ENCODE measurements around the gene RAB28. TPM values are rescaled to one million over a fixed set of nuclear protein-coding genes. Genes with fewer than 3 reads are reported as not detected.

The RAB28 gene
- total RNA-seq = 1 to 10 TPM; 3.9 to 8.0 (median 6.7) TPM

- ATAC-seq = peak; percentile 96
- H3K9me3 ChIP-seq = no peaks in the 10 kb centered on the region
- peaks cover 0 to 9% (median 0%) of the 10 kb centered on the region in 3 donors for H3K27me3 ChIP-seq
- peak within 1 kb of the TSS; percentile 86 to 94 (median 92) for H3K27ac ChIP-seq
- intact Hi-C loops (cut with DNase I; ENCODE audit: low total_unique reads) = loop anchor here (5.0 kb wide), 3 partner anchors 143 to 1983 kb away; partner anchors contain the start of genes BOD1L1, CC2D2A and CPEB2
- H3K36me3 ChIP-seq = no peaks in the 10 kb centered on the region
- peak; percentile 88 to 90 for DNase-seq
- in situ Hi-C loops (cut with MboI; ENCODE audit: low sequenced_read_pairs in 4 of 4) = no loop called here
- TF ChIP-seq POLR2A (IDR thresholded peaks at IDR 0.05) (peak; percentile 59 to 67), CTCF (IDR thresholded peaks at IDR 0.05 in 4 of 5, conservative IDR thresholded peaks at IDR 0.05 in 1 of 5) (no peak)
- H3K4me1 ChIP-seq = peaks cover 16 to 23% of the 10 kb centered on the region in 2 donors
- H3K4me3 ChIP-seq = peak within 1 kb of the TSS; percentile 83 to 98 (median 87)
Measured at GRCh38 chr4:13484122-13484748, at the start of gene RAB28. Gene RAB28, minus strand, starts transcription at chr4:13484340.

- no peak overlapping the region for H3K4me3 ChIP-seq
- no peaks in the 10 kb centered on the region for H3K36me3 ChIP-seq
- in situ Hi-C loops (cut with MboI; ENCODE audit: low sequenced_read_pairs in 4 of 4) (loop anchor here in 1 of 4 donors (25.0 kb wide), 1 partner anchor 794 kb away; no protein-coding TSS in a partner anchor), intact Hi-C loops (cut with DNase I; ENCODE audit: low total_unique reads) (no loop called here)
- ATAC-seq (no peak), DNase-seq (no peak)
- H3K4me1 ChIP-seq = no peaks in the 10 kb centered on the region
- no peak overlapping the region for H3K27ac ChIP-seq
- H3K27me3 ChIP-seq = peaks cover 92 to 99% (median 98%) of the 10 kb centered on the region in 3 donors
- H3K9me3 ChIP-seq = no peaks in the 10 kb centered on the region
- TF ChIP-seq POLR2A (IDR thresholded peaks at IDR 0.05) = no peak
- no peak for TF ChIP-seq CTCF (IDR thresholded peaks at IDR 0.05 in 4 of 5, conservative IDR thresholded peaks at IDR 0.05 in 1 of 5)
Measured at GRCh38 chr4:13531625-13531998, 47.5 kb upstream of the RAB28 start.

GRCh38 chr4:13530823-13531624 is 46.9 kb upstream of the RAB28 start:
- DNase-seq = no peak
- ATAC-seq = no peak
- in situ Hi-C loops (cut with MboI; ENCODE audit: low sequenced_read_pairs in 4 of 4) (loop anchor here in 1 of 4 donors (25.0 kb wide), 1 partner anchor 794 kb away; no protein-coding TSS in a partner anchor), intact Hi-C loops (cut with DNase I; ENCODE audit: low total_unique reads) (no loop called here)
- TF ChIP-seq POLR2A (IDR thresholded peaks at IDR 0.05) (no peak), CTCF (IDR thresholded peaks at IDR 0.05 in 4 of 5, conservative IDR thresholded peaks at IDR 0.05 in 1 of 5) (no peak)
- H3K4me1 ChIP-seq = no peaks in the 10 kb centered on the region
- H3K4me3 ChIP-seq = no peak overlapping the region
- no peak overlapping the region for H3K27ac ChIP-seq
- H3K9me3 ChIP-seq = no peaks in the 10 kb centered on the region
- no peaks in the 10 kb centered on the region for H3K36me3 ChIP-seq
- peaks cover 92 to 99% (median 98%) of the 10 kb centered on the region in 3 donors for H3K27me3 ChIP-seq

GRCh38 chr4:13529128-13529919 is 45.2 kb upstream of the RAB28 start:
- peaks cover 94 to 99% (median 98%) of the 10 kb centered on the region in 3 donors for H3K27me3 ChIP-seq
- in situ Hi-C loops (cut with MboI; ENCODE audit: low sequenced_read_pairs in 4 of 4) = loop anchor here in 1 of 4 donors (25.0 kb wide), 1 partner anchor 792 kb away; no protein-coding TSS in a partner anchor

More at GRCh38 chr4:13529128-13529919, 45.2 kb upstream of the RAB28 start:
- Histone ChIP-seq H3K9me3 (peaks cover 0 to 8% (median 0%) of the 10 kb centered on the region in 3 donors), H3K4me3 (peak overlapping the region in 1 of 4 donors; percentile 13), H3K27ac (no peak overlapping the region), H3K36me3 (no peaks in the 10 kb centered on the region), H3K4me1 (no peaks in the 10 kb centered on the region)
- no peak for DNase-seq
- intact Hi-C loops (cut with DNase I; ENCODE audit: low total_unique reads) = no loop called here
- TF ChIP-seq POLR2A (IDR thresholded peaks at IDR 0.05) (no peak), CTCF (IDR thresholded peaks at IDR 0.05 in 4 of 5, conservative IDR thresholded peaks at IDR 0.05 in 1 of 5) (no peak)
- no peak for ATAC-seq

Measured in gastrocnemius medialis (tissue), 4 donors.